T-cell (primary cell): Measurements from ENCODE around the gene IYD. TPM values are rescaled to one million over a fixed set of nuclear protein-coding genes. Genes with fewer than 3 reads are reported as not detected.
"Not testable (repeated sequence)": the region's sequence is repeated elsewhere in the genome, so short reads cannot be mapped to it uniquely, and the experiment has no call there.

Experiments
- ATAC-seq, 4 experiments: fragments of 200-7000 bp in 3 of 4; fragments of 150-1000 bp in 1 of 4; cut with Tn5 transposase; replicated peaks in 1 of 4; 1 replicate in 3 of 4; 2 replicates in 1 of 4; pipeline ENCODE4 v1.10.0; 2021; ENCODE audit warnings: moderate library complexity in 3 of 4, mild to moderate bottlenecking in 2 of 4, moderate number of reproducible peaks in 1 of 4
- CTCF ChIA-PET, 2 donors: fragments of 300-600 bp; sonication (Branson Sonifier 250); formaldehyde crosslinking; loops; one replicate each; lab custom pipeline; 2022; ENCODE audit warnings: antibody characterized with exemption in 2 of 2; lab: Charles Lee
- POLR2A ChIA-PET, 2 donors: fragments of 300-600 bp; sonication (Branson Sonifier 250); formaldehyde crosslinking; loops; one replicate each; lab custom pipeline; 2022; ENCODE audit warnings: antibody characterized with exemption in 2 of 2; lab: Charles Lee
- DNase-seq, 35 experiments: peaks; one replicate each; pipeline versions ENCODE4 v3.0.0 to v3.0.0-alpha.2; 2013 to 2023
- H3K27ac ChIP-seq: one replicate; pipeline ENCODE4 v1.5.1; 2013; ENCODE audit warnings: low read length
- H3K27me3 ChIP-seq, 2 experiments: replicated peaks in 1 of 2; 1 replicate in 1 of 2; 2 replicates in 1 of 2; pipeline versions ENCODE4 v1.6.1 to v1.7.0; 2013; ENCODE audit warnings: low read length in 1 of 2, mixed read lengths in 1 of 2; ENCODE audit not compliant: control insufficient read depth in 2 of 2, insufficient read depth in 2 of 2; ENCODE audit errors: extremely low read depth in 1 of 2
- H3K36me3 ChIP-seq, 2 donors: 1 replicate in 1 of 2; 2 replicates in 1 of 2; pipeline versions ENCODE4 v1.6.1 to v1.7.0; 2013; ENCODE audit warnings: low read length in 1 of 2; ENCODE audit not compliant: control insufficient read depth in 2 of 2, insufficient read depth in 1 of 2; ENCODE audit errors: extremely low read depth in 1 of 2
- H3K4me1 ChIP-seq, 2 experiments: 1 replicate in 1 of 2; 2 replicates in 1 of 2; pipeline versions ENCODE4 v1.6.1 to v1.7.0; 2013; ENCODE audit warnings: low read length in 2 of 2, mixed read lengths in 1 of 2; ENCODE audit not compliant: insufficient read depth in 2 of 2, control insufficient read depth in 1 of 2; ENCODE audit errors: extremely low read depth in 1 of 2
- H3K4me3 ChIP-seq, 2 donors: 1 replicate in 1 of 2; 2 replicates in 1 of 2; pipeline versions ENCODE4 v1.5.1 to v1.7.0; 2013; ENCODE audit warnings: mild to moderate bottlenecking in 2 of 2, low read length in 1 of 2, moderate library complexity in 1 of 2; ENCODE audit not compliant: control insufficient read depth in 1 of 2; ENCODE audit errors: extremely low read depth in 1 of 2
- H3K9me3 ChIP-seq: 2 replicates; pipeline ENCODE4 v1.7.0; 2013
- H3K27ac Mint-ChIP-seq, 2 donors: one replicate each; pipeline ENCODE4 v1.8.0; 2020 to 2021; ENCODE audit warnings: mild to moderate bottlenecking in 2 of 2, mixed read lengths in 2 of 2
- H3K27me3 Mint-ChIP-seq, 2 donors: one replicate each; pipeline ENCODE4 v1.8.0; 2021 to 2022; ENCODE audit warnings: mixed read lengths in 2 of 2
- H3K36me3 Mint-ChIP-seq: one replicate; pipeline ENCODE4 v1.8.0; 2021; ENCODE audit warnings: mixed read lengths
- H3K4me1 Mint-ChIP-seq, 3 donors: one replicate each; pipeline ENCODE4 v1.8.0; 2020 to 2022; ENCODE audit warnings: mixed read lengths in 3 of 3, mild to moderate bottlenecking in 1 of 3
- H3K4me3 Mint-ChIP-seq, 3 donors: one replicate each; pipeline ENCODE4 v1.8.0; 2020 to 2022; ENCODE audit warnings: mild to moderate bottlenecking in 3 of 3, mixed read lengths in 3 of 3, moderate library complexity in 3 of 3
- H3K9me3 Mint-ChIP-seq, 3 donors: one replicate each; pipeline ENCODE4 v1.8.0; 2020 to 2022; ENCODE audit warnings: mixed read lengths in 3 of 3
- WGBS: methylation state at CpG from one replicate; pipeline ENCODE4 v1.1.5; 2013; ENCODE audit warnings: missing lambda C conversion rate; ENCODE audit not compliant: insufficient coverage; 5-methylcytosine and 5-hydroxymethylcytosine counted together
- total RNA-seq, 35 experiments: library from RNA in 6 of 35; stranded (reverse) in 6 of 35; fragments of 120-200 nt in 1 of 35; gene quantifications; one replicate each; pipeline versions ENCODE4 v1.2.1 to v1.2.4 and lab custom pipeline; 2013 to 2026

Gene IYD
- total RNA-seq, 5 donors from 2014 or later (not counting 1 experiment from before 2014, with no cell fraction given) = not detected

- H3K27me3 Mint-ChIP-seq = peaks cover 3 to 5% of the 10 kb centered on the region in 2 donors
- H3K4me3 Mint-ChIP-seq = no peak overlapping the region
- no peak for ATAC-seq
- no peaks in the 10 kb centered on the region for H3K36me3 Mint-ChIP-seq
- ChIA-PET CTCF (no interaction called here), POLR2A (no interaction called here)
- DNase-seq = no peak
- peaks cover 4 to 9% (median 5%) of the 10 kb centered on the region in 3 donors for H3K9me3 Mint-ChIP-seq
- no peak overlapping the region for H3K27ac Mint-ChIP-seq
- H3K4me1 ChIP-seq = no peaks in the 10 kb centered on the region
- no peak overlapping the region for H3K27ac ChIP-seq
- no peaks in the 10 kb centered on the region for H3K9me3 ChIP-seq
- peaks cover 0 to 3% of the 10 kb centered on the region in 2 experiments for H3K27me3 ChIP-seq
- WGBS = no CpG with 5 or more reads among the region's 8 CpGs
- no peaks in the 10 kb centered on the region for H3K36me3 ChIP-seq
- no peak overlapping the region for H3K4me3 ChIP-seq
- H3K4me1 Mint-ChIP-seq = peaks cover 0 to 2% (median 0%) of the 10 kb centered on the region in 3 donors
Observed at GRCh38 chr6:150439373-150439772, 70.6 kb downstream of the IYD start.

- H3K27ac ChIP-seq = no peak overlapping the region
- H3K4me3 ChIP-seq = no peak overlapping the region
- H3K36me3 Mint-ChIP-seq = no peaks in the 10 kb centered on the region
- no peaks in the 10 kb centered on the region for H3K4me1 ChIP-seq
- peaks cover 4 to 5% (median 5%) of the 10 kb centered on the region in 3 donors for H3K9me3 Mint-ChIP-seq
- peaks cover 0 to 2% of the 10 kb centered on the region in 2 experiments for H3K27me3 ChIP-seq
- no peak overlapping the region for H3K27ac Mint-ChIP-seq
- no peaks in the 10 kb centered on the region for H3K36me3 ChIP-seq
- no peak for DNase-seq
- ATAC-seq = no peak
- peaks cover 0 to 1% (median 0%) of the 10 kb centered on the region in 3 donors for H3K4me1 Mint-ChIP-seq
- ChIA-PET POLR2A (no interaction called here), CTCF (interaction anchor here in 1 of 2 donors (0.6 kb wide), 1 partner anchor 46 kb away, joined by 4 read pairs; no protein-coding TSS in a partner anchor)
- WGBS = 20% methylated on average over 1 of the region's 5 CpGs
- peaks cover 5 to 11% of the 10 kb centered on the region in 2 donors for H3K27me3 Mint-ChIP-seq
- no peak overlapping the region for H3K4me3 Mint-ChIP-seq
- H3K9me3 ChIP-seq = no peaks in the 10 kb centered on the region
Observed at GRCh38 chr6:150443621-150444020, 74.8 kb downstream of the IYD start.

GRCh38 chr6:150444308-150444707 lies 75.5 kb downstream of the IYD start:
- Histone ChIP-seq H3K9me3 (no peaks in the 10 kb centered on the region), H3K27me3 (peaks cover 0 to 2% of the 10 kb centered on the region in 2 experiments), H3K36me3 (no peaks in the 10 kb centered on the region), H3K4me3 (no peak overlapping the region), H3K4me1 (no peaks in the 10 kb centered on the region), H3K27ac (no peak overlapping the region)
- CTCF ChIA-PET = interaction anchor here in 1 of 2 donors (0.6 kb wide), 1 partner anchor 47 kb away, joined by 4 read pairs; no protein-coding TSS in a partner anchor
- no peak overlapping the region for H3K4me3 Mint-ChIP-seq
- H3K9me3 Mint-ChIP-seq = peaks cover 3 to 5% (median 4%) of the 10 kb centered on the region in 3 donors
- DNase-seq (no peak), ATAC-seq (no peak)
- WGBS = 61% methylated on average over 6 of the region's 6 CpGs
- no peaks in the 10 kb centered on the region for H3K4me1 Mint-ChIP-seq
- no peaks in the 10 kb centered on the region for H3K36me3 Mint-ChIP-seq
- POLR2A ChIA-PET = no interaction called here
- no peak overlapping the region for H3K27ac Mint-ChIP-seq
- peaks cover 5 to 11% of the 10 kb centered on the region in 2 donors for H3K27me3 Mint-ChIP-seq

- no CpG with 5 or more reads among the region's 2 CpGs for WGBS
- Mint-ChIP-seq H3K27ac (no peak overlapping the region), H3K4me3 (no peak overlapping the region), H3K4me1 (no peaks in the 10 kb centered on the region), H3K27me3 (peaks cover 5 to 11% of the 10 kb centered on the region in 2 donors), H3K9me3 (peaks cover 0 to 1% (median 0%) of the 10 kb centered on the region in 3 donors), H3K36me3 (no peaks in the 10 kb centered on the region)
- ChIA-PET POLR2A (no interaction called here), CTCF (no interaction called here)
- Histone ChIP-seq H3K36me3 (no peaks in the 10 kb centered on the region), H3K4me1 (no peaks in the 10 kb centered on the region), H3K4me3 (no peak overlapping the region), H3K27me3 (peaks cover 0 to 2% of the 10 kb centered on the region in 2 experiments), H3K27ac (no peak overlapping the region), H3K9me3 (no peaks in the 10 kb centered on the region)
- ATAC-seq (no peak), DNase-seq (no peak)
Observed at GRCh38 chr6:150445486-150445885, 76.7 kb downstream of the IYD start.

- no peaks in the 10 kb centered on the region for H3K36me3 Mint-ChIP-seq
- ChIA-PET POLR2A (interaction anchor here in 1 of 2 donors (0.7 kb wide), 1 partner anchor 37 kb away, joined by 3 read pairs; no protein-coding TSS in a partner anchor), CTCF (no interaction called here)
- Histone ChIP-seq H3K9me3 (no peaks in the 10 kb centered on the region), H3K4me1 (no peaks in the 10 kb centered on the region), H3K4me3 (no peak overlapping the region), H3K36me3 (no peaks in the 10 kb centered on the region), H3K27me3 (peaks cover 0 to 2% of the 10 kb centered on the region in 2 experiments), H3K27ac (no peak overlapping the region)
- no peak for ATAC-seq
- peaks cover 3 to 11% of the 10 kb centered on the region in 2 donors for H3K27me3 Mint-ChIP-seq
- H3K4me1 Mint-ChIP-seq = no peaks in the 10 kb centered on the region
- DNase-seq = no peak
- no peak overlapping the region for H3K27ac Mint-ChIP-seq
- H3K9me3 Mint-ChIP-seq = no peaks in the 10 kb centered on the region
- H3K4me3 Mint-ChIP-seq = no peak overlapping the region
- WGBS = no CpG with 5 or more reads among the region's 1 CpG
Observed at GRCh38 chr6:150448221-150448620, 79.4 kb downstream of the IYD start.

- H3K4me1 Mint-ChIP-seq, ATAC-seq, H3K36me3 ChIP-seq, CTCF ChIA-PET, H3K27me3 ChIP-seq, H3K4me1 ChIP-seq, H3K36me3 Mint-ChIP-seq, H3K27ac Mint-ChIP-seq, H3K9me3 ChIP-seq, H3K4me3 Mint-ChIP-seq, H3K27ac ChIP-seq, H3K9me3 Mint-ChIP-seq, H3K4me3 ChIP-seq, DNase-seq: not testable (repeated sequence)
- POLR2A ChIA-PET = interaction anchor here in 1 of 2 donors (0.7 kb wide), 1 partner anchor 38 kb away, joined by 3 read pairs; no protein-coding TSS in a partner anchor
- no CpG with 5 or more reads among the region's 5 CpGs for WGBS
- peaks cover 3 to 11% of the 10 kb centered on the region in 2 donors for H3K27me3 Mint-ChIP-seq
Observed at GRCh38 chr6:150449055-150449454, 80.2 kb downstream of the IYD start.
